ENCODE results near the gene KDM7A.

KDM7A gene

DNA sequence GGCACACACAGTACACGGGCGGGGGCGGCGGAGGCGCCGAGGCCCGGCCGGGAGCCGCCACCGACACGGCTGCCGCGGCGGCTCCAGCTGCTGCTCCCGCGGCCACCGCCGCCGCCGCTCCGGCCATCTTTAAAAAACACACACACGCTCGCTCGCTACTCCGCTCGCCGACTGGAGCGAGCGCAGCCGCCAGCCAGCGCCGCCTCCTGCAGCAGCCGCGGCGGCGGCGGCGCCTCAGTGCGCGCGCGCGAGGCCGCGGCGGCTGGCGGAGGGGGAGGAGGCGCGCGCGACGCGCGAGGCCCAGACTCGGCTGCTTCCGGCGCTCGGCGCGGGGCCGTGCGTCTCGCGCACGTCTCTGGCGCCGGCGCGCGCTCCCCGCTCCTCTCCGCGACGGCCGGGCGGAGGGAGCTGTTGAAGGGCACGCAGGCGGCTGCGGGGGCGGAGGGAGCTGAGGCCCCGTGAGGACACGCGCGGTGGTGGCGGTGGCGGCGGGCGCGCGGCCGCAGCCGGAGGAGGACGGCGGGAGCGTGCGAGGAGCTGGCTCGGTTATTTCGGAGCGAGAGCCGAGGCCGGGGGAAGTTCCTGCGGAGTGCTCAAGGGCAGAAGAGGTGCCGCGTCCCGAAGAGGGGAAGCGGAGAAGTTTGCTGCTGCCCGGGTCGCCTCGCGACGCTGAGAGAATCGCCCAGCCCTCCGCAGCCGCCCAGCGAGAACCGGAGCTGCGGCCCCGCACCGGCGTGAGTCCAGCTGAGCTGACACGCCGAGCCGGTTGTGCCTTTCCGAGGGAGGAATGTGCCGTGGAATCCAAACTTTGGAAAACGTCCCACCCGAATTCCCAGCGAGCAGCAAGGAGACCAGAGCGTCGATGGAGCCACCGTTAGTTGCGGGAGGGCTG lies at the start of gene KDM7A (continued):
- no peak; the same call in 1 of the 2 replicates for TF ChIP-seq ZNF394 (tag by site-specific recombination; IDR thresholded peaks at IDR 0.05; ENCODE audit: borderline replicate concordance)
- TF ChIP-seq ZNF830 (tag by site-specific recombination; IDR thresholded peaks at IDR 0.05; ENCODE audit: low read depth): no peak
- no peak for TF ChIP-seq ZNF664 (tag by site-specific recombination; IDR thresholded peaks at IDR 0.05)
- TF ChIP-seq, protein P1, sequence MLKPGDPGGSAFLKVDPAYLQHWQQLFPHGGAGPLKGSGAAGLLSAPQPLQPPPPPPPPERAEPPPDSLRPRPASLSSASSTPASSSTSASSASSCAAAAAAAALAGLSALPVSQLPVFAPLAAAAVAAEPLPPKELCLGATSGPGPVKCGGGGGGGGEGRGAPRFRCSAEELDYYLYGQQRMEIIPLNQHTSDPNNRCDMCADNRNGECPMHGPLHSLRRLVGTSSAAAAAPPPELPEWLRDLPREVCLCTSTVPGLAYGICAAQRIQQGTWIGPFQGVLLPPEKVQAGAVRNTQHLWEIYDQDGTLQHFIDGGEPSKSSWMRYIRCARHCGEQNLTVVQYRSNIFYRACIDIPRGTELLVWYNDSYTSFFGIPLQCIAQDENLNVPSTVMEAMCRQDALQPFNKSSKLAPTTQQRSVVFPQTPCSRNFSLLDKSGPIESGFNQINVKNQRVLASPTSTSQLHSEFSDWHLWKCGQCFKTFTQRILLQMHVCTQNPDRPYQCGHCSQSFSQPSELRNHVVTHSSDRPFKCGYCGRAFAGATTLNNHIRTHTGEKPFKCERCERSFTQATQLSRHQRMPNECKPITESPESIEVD (tag by site-specific recombination; IDR thresholded peaks at IDR 0.05): no peak
- peak; percentile 70; the same call in 1 of the 2 replicates for TF ChIP-seq KLF16 (tag by site-specific recombination; IDR thresholded peaks at IDR 0.05)
- TF ChIP-seq, protein P2, sequence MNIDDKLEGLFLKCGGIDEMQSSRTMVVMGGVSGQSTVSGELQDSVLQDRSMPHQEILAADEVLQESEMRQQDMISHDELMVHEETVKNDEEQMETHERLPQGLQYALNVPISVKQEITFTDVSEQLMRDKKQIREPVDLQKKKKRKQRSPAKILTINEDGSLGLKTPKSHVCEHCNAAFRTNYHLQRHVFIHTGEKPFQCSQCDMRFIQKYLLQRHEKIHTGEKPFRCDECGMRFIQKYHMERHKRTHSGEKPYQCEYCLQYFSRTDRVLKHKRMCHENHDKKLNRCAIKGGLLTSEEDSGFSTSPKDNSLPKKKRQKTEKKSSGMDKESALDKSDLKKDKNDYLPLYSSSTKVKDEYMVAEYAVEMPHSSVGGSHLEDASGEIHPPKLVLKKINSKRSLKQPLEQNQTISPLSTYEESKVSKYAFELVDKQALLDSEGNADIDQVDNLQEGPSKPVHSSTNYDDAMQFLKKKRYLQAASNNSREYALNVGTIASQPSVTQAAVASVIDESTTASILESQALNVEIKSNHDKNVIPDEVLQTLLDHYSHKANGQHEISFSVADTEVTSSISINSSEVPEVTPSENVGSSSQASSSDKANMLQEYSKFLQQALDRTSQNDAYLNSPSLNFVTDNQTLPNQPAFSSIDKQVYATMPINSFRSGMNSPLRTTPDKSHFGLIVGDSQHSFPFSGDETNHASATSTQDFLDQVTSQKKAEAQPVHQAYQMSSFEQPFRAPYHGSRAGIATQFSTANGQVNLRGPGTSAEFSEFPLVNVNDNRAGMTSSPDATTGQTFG (tag by site-specific recombination; IDR thresholded peaks at IDR 0.05; ENCODE audit: borderline replicate concordance): no peak
- no peak for TF ChIP-seq ZNF292 (tag by site-specific recombination; IDR thresholded peaks at IDR 0.05; ENCODE audit: borderline replicate concordance, low read depth)
- TF ChIP-seq ZNF548 (tag by site-specific recombination; IDR thresholded peaks at IDR 0.05): no peak
- TF ChIP-seq SP7 (tag by site-specific recombination; IDR thresholded peaks at IDR 0.05): peak; percentile 75
- TF ChIP-seq, protein P3, sequence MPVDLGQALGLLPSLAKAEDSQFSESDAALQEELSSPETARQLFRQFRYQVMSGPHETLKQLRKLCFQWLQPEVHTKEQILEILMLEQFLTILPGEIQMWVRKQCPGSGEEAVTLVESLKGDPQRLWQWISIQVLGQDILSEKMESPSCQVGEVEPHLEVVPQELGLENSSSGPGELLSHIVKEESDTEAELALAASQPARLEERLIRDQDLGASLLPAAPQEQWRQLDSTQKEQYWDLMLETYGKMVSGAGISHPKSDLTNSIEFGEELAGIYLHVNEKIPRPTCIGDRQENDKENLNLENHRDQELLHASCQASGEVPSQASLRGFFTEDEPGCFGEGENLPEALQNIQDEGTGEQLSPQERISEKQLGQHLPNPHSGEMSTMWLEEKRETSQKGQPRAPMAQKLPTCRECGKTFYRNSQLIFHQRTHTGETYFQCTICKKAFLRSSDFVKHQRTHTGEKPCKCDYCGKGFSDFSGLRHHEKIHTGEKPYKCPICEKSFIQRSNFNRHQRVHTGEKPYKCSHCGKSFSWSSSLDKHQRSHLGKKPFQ (tag by site-specific recombination; IDR thresholded peaks at IDR 0.05): no peak
- peak; percentile 98 for TF ChIP-seq ZBTB20 (tag by site-specific recombination; IDR thresholded peaks at IDR 0.05)
- TF ChIP-seq ZNF24 (tag by site-specific recombination; IDR thresholded peaks at IDR 0.05): 0 out of 2 replicates have a peak, but pooled peaks have one; percentile 38
- TF ChIP-seq, protein P4, sequence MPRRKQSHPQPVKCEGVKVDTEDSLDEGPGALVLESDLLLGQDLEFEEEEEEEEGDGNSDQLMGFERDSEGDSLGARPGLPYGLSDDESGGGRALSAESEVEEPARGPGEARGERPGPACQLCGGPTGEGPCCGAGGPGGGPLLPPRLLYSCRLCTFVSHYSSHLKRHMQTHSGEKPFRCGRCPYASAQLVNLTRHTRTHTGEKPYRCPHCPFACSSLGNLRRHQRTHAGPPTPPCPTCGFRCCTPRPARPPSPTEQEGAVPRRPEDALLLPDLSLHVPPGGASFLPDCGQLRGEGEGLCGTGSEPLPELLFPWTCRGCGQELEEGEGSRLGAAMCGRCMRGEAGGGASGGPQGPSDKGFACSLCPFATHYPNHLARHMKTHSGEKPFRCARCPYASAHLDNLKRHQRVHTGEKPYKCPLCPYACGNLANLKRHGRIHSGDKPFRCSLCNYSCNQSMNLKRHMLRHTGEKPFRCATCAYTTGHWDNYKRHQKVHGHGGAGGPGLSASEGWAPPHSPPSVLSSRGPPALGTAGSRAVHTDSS (tag by site-specific recombination; IDR thresholded peaks at IDR 0.05): peak; percentile 7; the same call in 1 of the 2 replicates
- TF ChIP-seq MZF1 (tag by site-specific recombination; IDR thresholded peaks at IDR 0.05; ENCODE audit: borderline replicate concordance): peak; percentile 67
- peak; percentile 56 for TF ChIP-seq ZNF366 (tag by site-specific recombination; conservative IDR thresholded peaks at IDR 0.05)
- TF ChIP-seq GLIS1 (tag by site-specific recombination; IDR thresholded peaks at IDR 0.05): peak; percentile 64
- TF ChIP-seq ZNF311 (tag by site-specific recombination; IDR thresholded peaks at IDR 0.05; ENCODE audit: borderline replicate concordance): no peak
- TF ChIP-seq, protein P5, sequence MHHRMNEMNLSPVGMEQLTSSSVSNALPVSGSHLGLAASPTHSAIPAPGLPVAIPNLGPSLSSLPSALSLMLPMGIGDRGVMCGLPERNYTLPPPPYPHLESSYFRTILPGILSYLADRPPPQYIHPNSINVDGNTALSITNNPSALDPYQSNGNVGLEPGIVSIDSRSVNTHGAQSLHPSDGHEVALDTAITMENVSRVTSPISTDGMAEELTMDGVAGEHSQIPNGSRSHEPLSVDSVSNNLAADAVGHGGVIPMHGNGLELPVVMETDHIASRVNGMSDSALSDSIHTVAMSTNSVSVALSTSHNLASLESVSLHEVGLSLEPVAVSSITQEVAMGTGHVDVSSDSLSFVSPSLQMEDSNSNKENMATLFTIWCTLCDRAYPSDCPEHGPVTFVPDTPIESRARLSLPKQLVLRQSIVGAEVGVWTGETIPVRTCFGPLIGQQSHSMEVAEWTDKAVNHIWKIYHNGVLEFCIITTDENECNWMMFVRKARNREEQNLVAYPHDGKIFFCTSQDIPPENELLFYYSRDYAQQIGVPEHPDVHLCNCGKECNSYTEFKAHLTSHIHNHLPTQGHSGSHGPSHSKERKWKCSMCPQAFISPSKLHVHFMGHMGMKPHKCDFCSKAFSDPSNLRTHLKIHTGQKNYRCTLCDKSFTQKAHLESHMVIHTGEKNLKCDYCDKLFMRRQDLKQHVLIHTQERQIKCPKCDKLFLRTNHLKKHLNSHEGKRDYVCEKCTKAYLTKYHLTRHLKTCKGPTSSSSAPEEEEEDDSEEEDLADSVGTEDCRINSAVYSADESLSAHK (tag by site-specific recombination; IDR thresholded peaks at IDR 0.05): peak; percentile 23; the same call in 1 of the 2 replicates
- peak; percentile 21; the same call in 1 of the 2 replicates for TF ChIP-seq KLF1 (tag by site-specific recombination; IDR thresholded peaks at IDR 0.05)
- no peak for TF ChIP-seq ZBTB1 (tag by site-specific recombination; IDR thresholded peaks at IDR 0.05)
- peak; percentile 35; the same call in 1 of the 2 replicates for TF ChIP-seq OSR2 (tag by site-specific recombination; IDR thresholded peaks at IDR 0.05)
- TF ChIP-seq, protein P6, sequence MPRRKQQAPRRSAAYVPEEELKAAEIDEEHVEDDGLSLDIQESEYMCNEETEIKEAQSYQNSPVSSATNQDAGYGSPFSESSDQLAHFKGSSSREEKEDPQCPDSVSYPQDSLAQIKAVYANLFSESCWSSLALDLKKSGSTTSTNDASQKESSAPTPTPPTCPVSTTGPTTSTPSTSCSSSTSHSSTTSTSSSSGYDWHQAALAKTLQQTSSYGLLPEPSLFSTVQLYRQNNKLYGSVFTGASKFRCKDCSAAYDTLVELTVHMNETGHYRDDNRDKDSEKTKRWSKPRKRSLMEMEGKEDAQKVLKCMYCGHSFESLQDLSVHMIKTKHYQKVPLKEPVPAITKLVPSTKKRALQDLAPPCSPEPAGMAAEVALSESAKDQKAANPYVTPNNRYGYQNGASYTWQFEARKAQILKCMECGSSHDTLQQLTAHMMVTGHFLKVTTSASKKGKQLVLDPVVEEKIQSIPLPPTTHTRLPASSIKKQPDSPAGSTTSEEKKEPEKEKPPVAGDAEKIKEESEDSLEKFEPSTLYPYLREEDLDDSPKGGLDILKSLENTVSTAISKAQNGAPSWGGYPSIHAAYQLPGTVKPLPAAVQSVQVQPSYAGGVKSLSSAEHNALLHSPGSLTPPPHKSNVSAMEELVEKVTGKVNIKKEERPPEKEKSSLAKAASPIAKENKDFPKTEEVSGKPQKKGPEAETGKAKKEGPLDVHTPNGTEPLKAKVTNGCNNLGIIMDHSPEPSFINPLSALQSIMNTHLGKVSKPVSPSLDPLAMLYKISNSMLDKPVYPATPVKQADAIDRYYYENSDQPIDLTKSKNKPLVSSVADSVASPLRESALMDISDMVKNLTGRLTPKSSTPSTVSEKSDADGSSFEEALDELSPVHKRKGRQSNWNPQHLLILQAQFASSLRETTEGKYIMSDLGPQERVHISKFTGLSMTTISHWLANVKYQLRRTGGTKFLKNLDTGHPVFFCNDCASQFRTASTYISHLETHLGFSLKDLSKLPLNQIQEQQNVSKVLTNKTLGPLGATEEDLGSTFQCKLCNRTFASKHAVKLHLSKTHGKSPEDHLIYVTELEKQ (tag by site-specific recombination; IDR thresholded peaks at IDR 0.05; ENCODE audit: borderline replicate concordance): no peak
- TF ChIP-seq ZNF585B (tag by site-specific recombination; IDR thresholded peaks at IDR 0.05): no peak
- no peak for TF ChIP-seq ZNF621 (tag by site-specific recombination; IDR thresholded peaks at IDR 0.05)
- TF ChIP-seq GLIS2 (tag by site-specific recombination; IDR thresholded peaks at IDR 0.05): peak; percentile 64; the same call in 1 of the 2 replicates

All from HEK293 (cell line).